Ishikawa (cell line): ENCODE results near the gene APOBEC3C.

Experiments
- CEBPB ChIP-seq: IDR thresholded peaks from 2 replicates; pipeline ENCODE4 v1.6.1; 2012
- EGR1 ChIP-seq: IDR thresholded peaks from 2 replicates; pipeline ENCODE4 v1.6.1; 2012
- MAX ChIP-seq: IDR thresholded peaks from 2 replicates; pipeline ENCODE4 v1.6.1; 2012
- REST ChIP-seq: IDR thresholded peaks from 2 replicates; pipeline ENCODE4 v1.6.1; 2012; ENCODE audit warnings: low read depth, mild to moderate bottlenecking

- TF ChIP-seq REST: no peak
- TF ChIP-seq MAX: no peak
- TF ChIP-seq CEBPB: no peak
- TF ChIP-seq EGR1: no peak
Observed at GRCh38 chr22:38997518-38997917, 16.5 kb upstream of the APOBEC3C start.
